ENCODE results near the gene CABCOCO1. TPM values are rescaled to one million over a fixed set of nuclear protein-coding genes. Genes with fewer than 3 reads are reported as not detected.

Gene CABCOCO1
- total RNA-seq, 2 donors from 2014 or later: 1.0 to 1.1 TPM

GRCh38 chr10:61766927-61767326 lies 104.2 kb downstream of the CABCOCO1 start:
- TF ChIP-seq CTCF (conservative IDR thresholded peaks at IDR 0.05): no peak
- 17 to 43% methylated on average over 1 of the region's 1 CpG for WGBS, 2 experiments (ENCODE audit: insufficient coverage in 1 of 2, insufficient read length in 1 of 2)
- no peaks in the 10 kb centered on the region for H3K36me3 ChIP-seq (ENCODE audit: control insufficient read depth, insufficient read depth, low read length)
- no peaks in the 10 kb centered on the region for H3K9me3 ChIP-seq (ENCODE audit: control insufficient read depth, low read length)
- Mint-ChIP-seq H3K9me3 (no peaks in the 10 kb centered on the region), H3K36me3 (ENCODE audit: low read depth) (no peaks in the 10 kb centered on the region), H3K27me3 (ENCODE audit: insufficient read depth) (no peaks in the 10 kb centered on the region), H3K4me3 (no peak overlapping the region), H3K27ac (no peak overlapping the region), H3K4me1 (no peaks in the 10 kb centered on the region)
- no peak for DNase-seq
- no peaks in the 10 kb centered on the region for H3K4me1 ChIP-seq (ENCODE audit: control insufficient read depth, insufficient read depth, low read length)
- no peak overlapping the region for H3K27ac ChIP-seq (ENCODE audit: low read depth, low read length)
- no peaks in the 10 kb centered on the region for H3K27me3 ChIP-seq (ENCODE audit: control insufficient read depth, insufficient read depth, low read length, poor library complexity, severe bottlenecking)
- H3K9ac ChIP-seq (ENCODE audit: extremely low read depth, low read length, poor library complexity, severe bottlenecking): no peak overlapping the region
- no peak overlapping the region for H3K4me3 ChIP-seq (ENCODE audit: low read length)

- no peaks in the 10 kb centered on the region for H3K9me3 Mint-ChIP-seq
- no peak for TF ChIP-seq CTCF (conservative IDR thresholded peaks at IDR 0.05)
- no peaks in the 10 kb centered on the region for H3K4me1 Mint-ChIP-seq
- Histone ChIP-seq H3K4me3 (ENCODE audit: low read length) (no peak overlapping the region), H3K4me1 (ENCODE audit: control insufficient read depth, insufficient read depth, low read length) (no peaks in the 10 kb centered on the region), H3K9ac (ENCODE audit: extremely low read depth, low read length, poor library complexity, severe bottlenecking) (no peak overlapping the region), H3K27ac (ENCODE audit: low read depth, low read length) (no peak overlapping the region), H3K27me3 (ENCODE audit: control insufficient read depth, insufficient read depth, low read length, poor library complexity, severe bottlenecking) (no peaks in the 10 kb centered on the region), H3K9me3 (ENCODE audit: control insufficient read depth, low read length) (no peaks in the 10 kb centered on the region), H3K36me3 (ENCODE audit: control insufficient read depth, insufficient read depth, low read length) (no peaks in the 10 kb centered on the region)
- H3K27ac Mint-ChIP-seq: no peak overlapping the region
- no peaks in the 10 kb centered on the region for H3K27me3 Mint-ChIP-seq (ENCODE audit: insufficient read depth)
- DNase-seq: no peak
- WGBS, 2 experiments (ENCODE audit: insufficient coverage in 1 of 2, insufficient read length in 1 of 2): 91 to 100% methylated on average over 2 to 3 of the region's 3 CpGs
- H3K4me3 Mint-ChIP-seq: no peak overlapping the region
- no peaks in the 10 kb centered on the region for H3K36me3 Mint-ChIP-seq (ENCODE audit: low read depth)
Measured at GRCh38 chr10:61774031-61774430, 111.3 kb downstream of the CABCOCO1 start.

- Mint-ChIP-seq H3K27me3 (ENCODE audit: insufficient read depth) (no peaks in the 10 kb centered on the region), H3K4me3 (no peak overlapping the region), H3K9me3 (no peaks in the 10 kb centered on the region), H3K4me1 (peaks cover 3% of the 10 kb centered on the region), H3K36me3 (ENCODE audit: low read depth) (no peaks in the 10 kb centered on the region), H3K27ac (no peak overlapping the region)
- no peak overlapping the region for H3K27ac ChIP-seq (ENCODE audit: low read depth, low read length)
- no peaks in the 10 kb centered on the region for H3K36me3 ChIP-seq (ENCODE audit: control insufficient read depth, insufficient read depth, low read length)
- DNase-seq: no peak
- no peak overlapping the region for H3K4me3 ChIP-seq (ENCODE audit: low read length)
- TF ChIP-seq CTCF (conservative IDR thresholded peaks at IDR 0.05): no peak
- no peak overlapping the region for H3K9ac ChIP-seq (ENCODE audit: extremely low read depth, low read length, poor library complexity, severe bottlenecking)
- WGBS, 2 experiments (ENCODE audit: insufficient coverage in 1 of 2, insufficient read length in 1 of 2): 50 to 69% methylated on average over 1 to 2 of the region's 2 CpGs
- H3K4me1 ChIP-seq (ENCODE audit: control insufficient read depth, insufficient read depth, low read length): no peaks in the 10 kb centered on the region
- H3K9me3 ChIP-seq (ENCODE audit: control insufficient read depth, low read length): no peaks in the 10 kb centered on the region
- H3K27me3 ChIP-seq (ENCODE audit: control insufficient read depth, insufficient read depth, low read length, poor library complexity, severe bottlenecking): no peaks in the 10 kb centered on the region
Measured at GRCh38 chr10:61775111-61775510, 112.4 kb downstream of the CABCOCO1 start.

Data from endodermal cell (in vitro differentiated cells).